ENCODE data around the gene DAO.

GRCh38 chr12:108899145-108899544, 19.3 kb downstream of the DAO start:
- TF ChIP-seq CTCF (conservative IDR thresholded peaks at IDR 0.05) (no peak), ZFX (IDR thresholded peaks at IDR 0.05) (no peak)
